Measurements from ENCODE around the gene CEPT1.
"Not testable (repeated sequence)": the region's sequence is repeated elsewhere in the genome, so short reads cannot be mapped to it uniquely, and the experiment has no call there.

Gene CEPT1

GRCh38 chr1:111213412-111213811 lies 73.4 kb downstream of the CEPT1 start:
- DNase-seq: no peak

- no peak for DNase-seq
These were observed 74.2 kb downstream of the CEPT1 start for GRCh38 chr1:111214074-111214801.

- DNase-seq: peak; percentile 67
These were observed 74.9 kb downstream of the CEPT1 start for GRCh38 chr1:111214884-111215283.

- DNase-seq: not testable (repeated sequence)
These were observed 75.3 kb downstream of the CEPT1 start for GRCh38 chr1:111215285-111215684.

GRCh38 chr1:111216751-111217150 lies 76.7 kb downstream of the CEPT1 start:
- no peak for DNase-seq

- no peak for DNase-seq
These were observed 77.3 kb downstream of the CEPT1 start for GRCh38 chr1:111217183-111217910.

GRCh38 chr1:111218701-111219556 lies 78.9 kb downstream of the CEPT1 start:
- no peak for DNase-seq

- no peak for DNase-seq
These were observed 79.7 kb downstream of the CEPT1 start for GRCh38 chr1:111219557-111220286.

- DNase-seq: no peak
These were observed 80.4 kb downstream of the CEPT1 start for GRCh38 chr1:111220302-111220890.

- no peak for DNase-seq
These were observed 81.2 kb downstream of the CEPT1 start for GRCh38 chr1:111221276-111221632.

- DNase-seq: peak; percentile 72
These were observed 81.7 kb downstream of the CEPT1 start for GRCh38 chr1:111221633-111222291.

- peak; percentile 78 for DNase-seq
These were observed 82.5 kb downstream of the CEPT1 start for GRCh38 chr1:111222308-111223125.

- no peak for DNase-seq
These were observed 83.2 kb downstream of the CEPT1 start for GRCh38 chr1:111223126-111223685.

GRCh38 chr1:111225091-111225490 lies 85.1 kb downstream of the CEPT1 start:
- no peak for DNase-seq

- DNase-seq: peak; percentile 51
These were observed 85.8 kb downstream of the CEPT1 start for GRCh38 chr1:111225717-111226400.

GRCh38 chr1:111227434-111227833 lies 87.4 kb downstream of the CEPT1 start, which contains the start of gene CHI3L2:
TSS of gene CHI3L2 (plus strand) at chr1:111227713. CDS start at chr1:111227730, 17 bp downstream.
- DNase-seq: peak; percentile 12

GRCh38 chr1:111227851-111228747 lies 88.1 kb downstream of the CEPT1 start:
- no peak for DNase-seq

GRCh38 chr1:111228748-111229126 lies 88.7 kb downstream of the CEPT1 start:
- no peak for DNase-seq

- no peak for DNase-seq
These were observed 92.1 kb downstream of the CEPT1 start for GRCh38 chr1:111232134-111232533.
